Measurements from ENCODE around the gene CCNL2.
"Not testable (repeated sequence)": the region's sequence is repeated elsewhere in the genome, so short reads cannot be mapped to it uniquely, and the experiment has no call there.

Gene CCNL2

DNA sequence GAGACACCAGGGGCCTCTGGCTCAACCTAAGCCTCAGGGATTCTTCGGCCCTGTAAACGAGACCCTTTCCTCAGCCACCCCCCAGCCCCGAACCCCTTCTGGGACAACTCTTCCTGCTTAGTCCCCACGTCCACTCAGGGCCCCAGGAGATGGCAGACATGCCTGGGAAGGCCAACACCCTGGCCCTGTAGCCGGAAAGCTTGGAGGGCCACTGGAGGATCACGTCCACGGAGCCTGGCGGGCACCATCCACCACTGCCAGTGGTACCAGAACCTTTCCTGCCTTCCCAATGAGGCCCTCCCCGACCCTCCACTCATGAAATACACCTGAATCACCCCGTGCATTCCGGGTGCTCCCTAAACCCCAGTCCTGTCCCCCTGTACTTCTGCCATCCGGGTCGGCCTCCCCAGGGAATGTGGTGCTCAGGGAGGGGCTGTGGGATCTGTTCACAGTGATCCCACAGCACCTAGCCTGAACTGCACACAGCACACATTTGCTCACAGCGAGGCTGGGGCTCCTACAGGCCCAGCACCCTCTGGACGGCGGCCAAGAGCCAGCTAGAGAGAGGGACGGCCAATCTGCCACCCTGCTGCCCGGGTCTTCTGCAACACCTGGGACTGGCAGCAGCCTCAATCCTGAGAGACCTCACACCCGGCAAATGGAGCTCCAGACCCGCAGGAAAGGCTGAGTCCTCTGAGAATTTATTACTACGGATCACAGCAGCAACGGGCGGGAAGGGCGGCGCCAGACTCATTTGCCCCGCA, 25.9 kb downstream of the CCNL2 start:
- no peak for DNase-seq (ENCODE audit: low spot score)

- peak; percentile 87 for DNase-seq (ENCODE audit: low spot score)
Measured at GRCh38 chr1:1371746-1372711, 27.1 kb downstream of the CCNL2 start.

GRCh38 chr1:1371364-1371745, 27.8 kb downstream of the CCNL2 start:
- no peak for DNase-seq (ENCODE audit: low spot score)

GRCh38 chr1:1370771-1371300, 28.3 kb downstream of the CCNL2 start:
- no peak for DNase-seq (ENCODE audit: low spot score)

GRCh38 chr1:1370094-1370493, 29.0 kb downstream of the CCNL2 start:
- not testable (repeated sequence) for DNase-seq (ENCODE audit: low spot score)

- no peak for DNase-seq (ENCODE audit: low spot score)
Measured at GRCh38 chr1:1367315-1367714, 31.8 kb downstream of the CCNL2 start.

DNA sequence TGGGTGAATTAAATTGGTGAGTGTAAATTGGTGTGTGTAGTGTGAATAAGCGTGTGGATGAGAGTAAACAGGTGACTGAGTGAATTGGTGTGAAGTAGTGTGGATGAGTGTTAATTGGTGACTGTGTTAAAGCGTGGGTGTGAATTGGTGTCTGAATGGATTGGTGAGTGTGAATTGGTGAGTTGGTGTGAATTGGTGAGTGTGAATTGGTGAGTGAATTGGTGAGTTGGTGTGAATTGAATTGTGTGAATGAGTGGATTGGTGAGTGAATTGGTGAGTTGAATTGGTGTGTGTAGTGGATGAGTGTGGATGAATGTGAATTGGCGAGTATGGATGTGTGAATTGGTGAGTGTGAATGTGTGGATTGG, 32.5 kb downstream of the CCNL2 start:
- DNase-seq (ENCODE audit: low spot score), result no peak

GRCh38 chr1:1365875-1366698, 33.0 kb downstream of the CCNL2 start:
- DNase-seq (ENCODE audit: low spot score), result no peak

GRCh38 chr1:1364266-1364665, 34.9 kb downstream of the CCNL2 start:
- DNase-seq (ENCODE audit: low spot score), result no peak

DNA sequence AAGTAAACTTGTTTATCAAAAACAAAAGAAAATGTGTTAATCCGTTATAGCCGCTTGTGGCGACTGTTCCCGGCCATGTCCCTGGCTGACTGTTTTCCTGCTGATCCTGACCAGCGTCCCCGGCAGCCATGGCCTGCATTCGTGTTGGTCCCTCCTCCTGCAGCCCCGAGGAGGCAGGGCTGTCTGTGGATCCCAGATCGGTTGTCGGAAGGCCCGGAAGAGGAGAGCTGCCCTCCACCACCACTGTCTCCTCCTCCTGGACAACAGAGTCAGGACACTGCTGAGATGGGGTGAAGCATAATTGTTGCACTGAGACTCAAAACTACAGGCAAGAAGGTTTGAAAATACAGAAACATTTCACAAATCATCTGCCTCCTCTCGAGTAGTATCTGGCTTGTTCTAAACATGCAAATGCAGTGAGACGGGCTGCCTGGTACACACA, 37.1 kb downstream of the CCNL2 start:
- peak; percentile 90 for DNase-seq (ENCODE audit: low spot score)

DNA sequence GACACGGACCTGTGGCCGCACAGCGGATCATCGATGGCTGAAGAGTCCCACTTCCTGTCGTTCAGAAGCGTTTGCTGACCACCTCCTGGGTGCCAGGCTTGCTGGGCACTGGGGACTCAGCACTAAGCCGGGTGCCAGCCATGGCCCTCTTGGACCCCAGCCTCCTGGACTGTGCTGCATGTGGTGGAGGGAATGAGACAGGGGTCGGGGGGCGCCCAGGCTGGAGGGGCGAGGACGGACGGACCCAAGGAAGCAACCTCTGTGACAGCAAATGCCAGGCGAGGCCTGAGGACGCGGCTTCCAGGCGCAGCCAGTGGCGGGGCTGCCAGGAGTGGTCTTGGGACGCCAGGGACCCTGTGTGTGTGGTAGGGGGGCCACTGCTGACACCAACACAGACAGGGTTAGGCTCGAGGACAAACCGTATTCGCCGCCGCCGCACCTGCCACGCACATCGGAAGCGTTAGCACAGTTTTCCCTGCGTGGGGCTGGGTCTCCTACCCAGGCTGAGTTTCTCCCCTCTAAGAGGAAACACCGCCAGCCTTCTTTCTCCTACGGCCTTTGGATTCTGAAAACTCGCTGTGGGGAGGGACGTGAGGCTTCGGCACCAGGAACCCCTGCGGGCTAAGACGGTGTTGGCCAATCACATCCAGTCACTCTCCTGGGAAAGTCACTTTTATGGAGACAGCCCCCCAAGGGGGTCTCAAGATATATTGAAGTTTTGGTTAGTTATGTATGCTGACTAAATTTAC, 37.7 kb downstream of the CCNL2 start:
- no peak for DNase-seq (ENCODE audit: low spot score)

- peak; percentile 95 for DNase-seq (ENCODE audit: low spot score)
Measured at GRCh38 chr1:1360506-1361169, 38.5 kb downstream of the CCNL2 start.

DNA sequence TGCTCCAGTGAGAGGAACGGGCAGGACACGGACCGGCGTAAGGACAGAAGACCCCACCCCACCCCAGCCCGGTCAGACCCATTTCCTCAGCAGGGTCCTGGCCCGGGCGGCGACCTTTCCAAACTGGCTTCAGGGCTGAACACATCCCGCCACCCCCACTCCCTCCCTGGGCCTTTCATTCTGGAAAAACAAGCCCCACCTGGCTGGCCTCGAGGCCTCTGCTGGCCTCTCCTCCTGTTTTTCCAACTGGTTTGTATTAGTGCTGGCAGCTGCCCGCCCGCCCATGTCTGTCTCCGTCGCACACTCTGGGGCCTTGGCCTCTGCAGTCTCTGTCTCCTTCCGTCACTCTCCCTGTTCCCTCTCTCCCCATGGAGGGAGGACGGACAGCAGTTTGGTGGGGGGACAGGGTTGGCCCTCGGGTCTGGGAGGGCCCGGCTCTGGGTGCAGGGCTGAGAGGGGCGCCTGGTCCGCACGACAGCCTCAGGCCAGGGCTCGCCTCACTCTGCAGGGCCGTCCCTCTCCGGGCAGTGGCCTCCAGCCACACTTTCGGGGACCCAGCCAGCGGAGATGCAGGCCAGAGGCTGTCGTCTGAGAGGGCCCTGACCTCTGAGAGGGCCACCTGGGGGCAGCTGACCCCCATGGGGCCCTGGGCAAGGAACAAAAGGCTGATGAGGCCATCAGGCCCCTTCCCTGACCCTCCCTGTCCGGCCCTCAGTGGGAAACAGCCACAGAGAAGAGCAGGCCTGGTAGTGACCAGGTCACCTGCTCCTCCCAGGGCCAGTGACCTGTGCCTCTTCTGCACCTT, 39.3 kb downstream of the CCNL2 start:
- peak; percentile 77 for DNase-seq (ENCODE audit: low spot score)

DNA sequence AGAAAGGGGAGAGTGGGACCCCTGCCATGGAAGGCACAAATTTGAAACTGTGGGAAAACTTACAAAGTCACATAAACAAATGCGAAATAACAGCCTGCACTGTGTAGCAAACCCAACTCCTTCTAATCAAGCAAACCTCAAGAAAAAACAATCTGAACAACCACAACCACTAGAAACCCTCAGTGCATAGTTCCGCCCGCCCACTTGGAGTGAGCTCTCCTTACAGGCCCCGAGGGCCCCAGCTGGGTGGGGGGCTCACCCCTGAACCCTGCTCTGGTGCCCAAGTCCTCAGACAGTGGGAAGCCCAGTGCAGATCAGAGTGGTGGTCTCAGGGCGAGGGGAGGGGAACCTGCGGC, 39.8 kb downstream of the CCNL2 start:
- DNase-seq (ENCODE audit: low spot score), result peak; percentile 75

- peak; percentile 93 for DNase-seq (ENCODE audit: low spot score)
Measured at GRCh38 chr1:1358433-1359271, 40.5 kb downstream of the CCNL2 start, which contains the start of gene MXRA8. Gene MXRA8 (minus strand): TSS chr1:1358555. CDS start chr1:1358504, 51 bp downstream.

DNA sequence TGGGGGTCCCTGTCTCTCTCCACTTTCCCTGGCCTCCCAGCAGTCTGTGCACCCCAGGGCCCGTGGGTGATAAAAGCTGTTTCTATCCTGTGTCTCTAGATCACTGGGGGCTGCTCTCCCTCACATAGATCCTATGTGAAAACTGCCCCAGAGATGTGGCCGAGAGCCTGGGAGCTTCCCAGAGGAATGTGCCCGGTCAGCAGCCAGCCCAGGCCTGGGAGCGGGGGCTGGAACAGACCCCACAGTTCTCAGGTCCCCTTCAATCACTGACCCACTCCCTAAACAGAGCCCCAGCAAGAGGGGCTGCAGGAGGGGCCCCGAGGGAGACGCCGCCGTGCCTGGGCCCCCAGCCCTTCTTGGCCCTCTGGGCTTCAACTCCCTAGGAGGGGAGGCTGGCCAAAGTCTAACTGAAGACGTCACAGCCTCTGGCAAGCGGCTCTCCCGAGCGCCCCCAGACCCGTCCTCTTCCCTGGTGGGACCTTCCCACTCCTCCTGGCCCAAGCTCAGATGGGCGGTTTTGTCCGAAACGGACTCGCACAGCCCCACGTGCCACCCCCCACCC, 41.2 kb downstream of the CCNL2 start:
- DNase-seq (ENCODE audit: low spot score), result peak; percentile 56

GRCh38 chr1:1356796-1357401, 42.2 kb downstream of the CCNL2 start:
- no peak for DNase-seq (ENCODE audit: low spot score)

DNA sequence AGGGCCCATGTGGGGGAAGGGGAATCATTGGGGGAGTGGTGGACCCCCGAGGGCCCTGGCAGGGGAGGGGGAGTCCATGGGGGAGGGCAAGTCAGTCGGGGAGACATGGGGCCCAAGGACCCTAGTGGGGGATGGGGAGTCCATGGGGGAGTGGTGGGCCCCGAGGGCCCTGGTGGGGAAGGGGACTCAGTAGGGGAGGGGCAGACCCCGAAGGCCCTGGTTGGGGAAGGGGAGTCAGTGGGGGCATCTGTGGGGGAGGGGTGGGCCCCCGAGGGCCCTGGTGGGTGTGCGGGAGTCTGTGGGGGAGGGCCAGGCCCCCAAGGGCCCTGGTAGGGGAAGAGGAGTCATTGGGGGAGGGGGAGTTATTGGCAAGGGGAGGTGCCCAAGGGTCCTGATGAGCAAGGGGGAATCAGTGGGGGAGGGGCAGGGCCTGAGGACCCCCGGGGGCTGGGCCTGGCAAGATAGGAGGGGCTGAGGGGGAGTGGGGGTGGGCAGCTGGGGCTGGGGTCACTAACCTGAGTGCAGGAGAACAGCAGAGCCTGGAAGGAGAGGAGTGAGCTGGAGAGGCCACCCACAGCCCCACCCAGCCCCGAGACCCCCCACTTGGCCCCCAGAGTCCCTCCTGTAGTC, 42.9 kb downstream of the CCNL2 start:
- no peak for DNase-seq (ENCODE audit: low spot score)
